CD4-positive, alpha-beta T cell treated with Interleukin-4 for 4 hours (primary cell): ENCODE results near the gene LRIT3.

Source experiments
- DNase-seq: peaks from one replicate; pipeline ENCODE4 v3.0.0-alpha.2; 2020

The LRIT3 gene

GRCh38 chr4:109912706-109913595, 65.0 kb downstream of the LRIT3 start, which contains the start of gene EGF:
EGF (plus strand) TSS chr4:109912883; CDS start chr4:109913336, 453 bp downstream.
- no peak for DNase-seq

DNA sequence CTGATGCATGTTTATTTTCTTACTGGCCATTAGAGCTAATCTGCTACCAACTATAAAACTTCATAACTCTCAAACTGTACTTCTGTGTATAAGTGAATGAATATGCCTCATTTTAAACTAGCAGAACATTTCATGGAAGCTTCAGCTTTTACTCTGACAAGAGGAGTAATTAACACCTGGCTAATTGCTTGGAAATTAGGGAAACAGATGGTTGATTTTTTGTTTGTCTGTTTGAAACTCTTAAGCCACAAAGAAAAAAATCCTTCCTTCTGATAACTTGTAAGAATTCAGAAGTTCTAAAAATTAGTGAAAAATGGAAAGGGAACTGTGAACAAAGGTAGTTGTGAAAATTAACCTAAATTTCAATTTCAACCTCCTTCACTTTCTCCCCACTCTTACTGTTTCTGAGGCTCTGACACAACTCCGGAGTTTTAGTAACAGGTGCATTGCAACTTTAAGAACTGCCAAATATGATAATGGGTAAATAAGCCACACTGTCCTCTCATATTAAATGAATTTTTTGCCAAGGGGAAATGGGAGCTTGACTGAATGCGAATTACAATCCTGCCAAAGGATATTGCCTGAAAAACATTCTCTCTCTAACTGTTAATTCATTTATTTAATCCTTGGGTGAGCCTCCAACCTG, 65.8 kb downstream of the LRIT3 start:
- DNase-seq: no peak

- no peak for DNase-seq
Observed at GRCh38 chr4:109914322-109914721, 66.4 kb downstream of the LRIT3 start.

DNA sequence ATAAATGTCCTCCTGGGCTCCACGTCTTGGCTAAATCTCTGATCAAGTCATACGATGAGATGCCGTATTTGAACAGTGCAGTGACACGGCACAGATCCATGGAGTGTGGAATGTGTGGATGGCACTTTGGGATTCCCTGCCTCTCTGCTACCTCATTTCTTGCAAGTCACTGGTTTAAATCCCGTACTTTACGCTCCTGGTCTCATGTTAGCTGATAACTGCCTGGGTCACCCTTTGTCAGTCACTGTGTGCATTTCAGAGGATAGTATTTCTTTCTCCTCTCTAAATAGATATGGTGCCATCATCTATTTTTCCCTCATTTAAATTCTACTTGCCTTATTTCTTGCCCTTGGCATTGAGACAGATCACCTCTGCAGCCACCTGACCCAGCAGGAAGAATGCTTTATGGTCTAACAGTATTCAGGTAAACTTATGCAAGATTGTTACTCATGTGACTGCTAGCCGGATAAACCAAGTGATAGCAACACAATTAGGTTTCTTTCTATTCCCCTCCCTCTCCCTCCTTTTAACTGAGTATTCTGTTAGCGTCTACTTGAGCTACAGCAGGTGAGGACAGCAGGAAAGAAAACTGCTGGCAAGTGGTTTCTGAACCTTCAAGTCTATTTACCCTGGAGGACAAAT, 67.6 kb downstream of the LRIT3 start:
- no peak for DNase-seq

DNA sequence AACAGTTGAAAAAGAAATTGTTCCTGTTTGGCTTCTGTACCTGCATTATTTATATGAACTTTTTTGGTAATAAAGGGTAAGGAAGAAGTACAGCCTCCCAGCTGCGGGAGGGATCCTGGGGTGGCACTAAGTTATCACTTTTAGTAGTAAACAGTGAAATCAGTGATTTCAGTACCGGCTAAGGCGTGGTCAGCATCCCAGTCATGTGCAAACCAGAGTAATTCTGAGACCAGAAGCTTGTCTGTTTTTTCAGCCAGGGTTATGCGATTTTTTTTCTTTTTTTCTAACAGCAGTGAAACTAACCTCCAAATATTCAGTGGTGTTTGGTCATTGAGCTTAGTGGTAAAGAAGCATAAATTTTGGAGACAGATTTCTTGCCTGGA, 68.1 kb downstream of the LRIT3 start:
- DNase-seq: no peak

- DNase-seq: no peak
Observed at GRCh38 chr4:109921384-109921808, 73.5 kb downstream of the LRIT3 start.
